K562 (cell line): ENCODE measurements around the gene ACTR8. TPM values are rescaled to one million over a fixed set of nuclear protein-coding genes. Genes with fewer than 3 reads are reported as not detected.

Experiments
- CBX2 ChIP-seq: fragments of 200-600 bp; sonication (generic); IDR thresholded peaks from one replicate; pipeline ENCODE4 v1.6.1; 2012; ENCODE audit warnings: mild to moderate bottlenecking, low read length, inconsistent platforms; ENCODE audit not compliant: insufficient read depth, poor library complexity, severe bottlenecking
- NCOA2 ChIP-seq, 2 experiments: fragments of 450-650 bp; IDR thresholded peaks; 2 replicates each; pipeline ENCODE4 v1.6.1; 2018; ENCODE audit warnings: mild to moderate bottlenecking in 2 of 2, moderate library complexity in 1 of 2; ENCODE audit not compliant: partially characterized antibody in 2 of 2
- NCOA6 ChIP-seq: fragments of 450-650 bp; IDR thresholded peaks from 2 replicates; pipeline ENCODE4 v1.6.1; 2017; ENCODE audit warnings: mild to moderate bottlenecking
- NFE2 ChIP-seq: IDR thresholded peaks from 2 replicates; pipeline ENCODE4 v1.6.1; 2014; ENCODE audit warnings: antibody characterized with exemption, low read depth
- PRMT5 ChIP-seq: sonication (generic); formaldehyde crosslinking; IDR thresholded peaks from 2 replicates; pipeline ENCODE4 v1.5.0; 2020; ENCODE audit warnings: missing genetic modification reagents
- SMC3 ChIP-seq: conservative IDR thresholded peaks from 2 replicates; pipeline ENCODE4 v1.6.1; 2011; ENCODE audit warnings: low read depth, low read length, improper control_type of control experiment; ENCODE audit not compliant: insufficient read depth
- SREBF1 ChIP-seq: fragments of 150-350 bp; IDR thresholded peaks from 2 replicates; pipeline ENCODE4 v1.6.1; 2014; ENCODE audit warnings: antibody characterized with exemption, low read depth, low read length, borderline replicate concordance
- SRSF3 ChIP-seq: fragments of 200-400 bp; formaldehyde crosslinking; IDR thresholded peaks from 2 replicates; pipeline ENCODE4 v1.6.1; 2016; ENCODE audit warnings: mild to moderate bottlenecking, low read length, moderate library complexity; ENCODE audit not compliant: insufficient read depth
- ZKSCAN8 ChIP-seq: fragments of 200-800 bp; sonication (Bioruptor generic); IDR thresholded peaks from 2 replicates; pipeline ENCODE4 v1.6.1; 2016; ENCODE audit warnings: missing genetic modification characterization, missing compliant biosample characterization
- ZNF696 ChIP-seq: fragments of 250-450 bp; sonication (Bioruptor Pico); conservative IDR thresholded peaks from 2 replicates; pipeline ENCODE4 v1.4.0; 2020; ENCODE audit warnings: mild to moderate bottlenecking, moderate library complexity
- polyA plus RNA-seq, 8 experiments: library from polyadenylated mRNA; depleted of rRNA in 4 of 8; stranded (reverse) in 5 of 8; unstranded in 3 of 8; fragments of >200 nt; fragmentation: Nextera tagmentation in 2 of 8; fragmentation: Illumina TruSeq in 1 of 8; extraction: Ambion mirVana in 2 of 8; extraction: Trizol in 1 of 8; gene quantifications; 2 replicates each; pipeline versions ENCODE4 v1.2.1 to v1.2.3, GENCODE V29; 2011 to 2014; ENCODE audit warnings: inconsistent platforms in 1 of 8, missing spikeins in 1 of 8
- total RNA-seq, 7 experiments: library from RNA; depleted of rRNA in 6 of 7; stranded (reverse); fragments of >200 nt in 6 of 7; fragmentation: Illumina TruSeq in 2 of 7; extraction: Trizol in 2 of 7; gene quantifications; 2 replicates each; pipeline versions ENCODE4 v1.2.1 to v1.2.3, GENCODE V29; 2011 to 2021; ENCODE audit warnings: low replicate concordance in 1 of 7
- TF ChIP-seq, protein P1 (sequence below), 2 experiments: fragments of 450-650 bp; IDR thresholded peaks; 2 replicates each; pipeline ENCODE4 v1.6.1; 2018; ENCODE audit warnings: mild to moderate bottlenecking in 2 of 2, low read depth in 1 of 2; ENCODE audit not compliant: partially characterized antibody in 2 of 2
- TF ChIP-seq, protein P2 (sequence below): fragments of 250-450 bp; sonication (Bioruptor Pico); IDR thresholded peaks from 2 replicates; pipeline ENCODE4 v1.5.0; 2022; ENCODE audit warnings: mild to moderate bottlenecking
- TF ChIP-seq, protein P3 (sequence below), 2 experiments: IDR thresholded peaks; 2 replicates each; pipeline ENCODE4 v1.6.1; 2012; ENCODE audit warnings: improper control_type of control experiment in 2 of 2, low read depth in 2 of 2, low read length in 2 of 2, borderline replicate concordance in 1 of 2
- TF ChIP-seq, protein P4 (sequence below): IDR thresholded peaks from 2 replicates; pipeline ENCODE4 v1.6.1; 2016; ENCODE audit warnings: missing genetic modification characterization, missing compliant biosample characterization

ACTR8 gene
- total and polyA plus RNA-seq, 9 of the 15 experiments (the other 6 are each of a cell fraction or from before 2014, with no cell fraction given): 4.8 to 24.2 (median 17.5) TPM

DNA sequence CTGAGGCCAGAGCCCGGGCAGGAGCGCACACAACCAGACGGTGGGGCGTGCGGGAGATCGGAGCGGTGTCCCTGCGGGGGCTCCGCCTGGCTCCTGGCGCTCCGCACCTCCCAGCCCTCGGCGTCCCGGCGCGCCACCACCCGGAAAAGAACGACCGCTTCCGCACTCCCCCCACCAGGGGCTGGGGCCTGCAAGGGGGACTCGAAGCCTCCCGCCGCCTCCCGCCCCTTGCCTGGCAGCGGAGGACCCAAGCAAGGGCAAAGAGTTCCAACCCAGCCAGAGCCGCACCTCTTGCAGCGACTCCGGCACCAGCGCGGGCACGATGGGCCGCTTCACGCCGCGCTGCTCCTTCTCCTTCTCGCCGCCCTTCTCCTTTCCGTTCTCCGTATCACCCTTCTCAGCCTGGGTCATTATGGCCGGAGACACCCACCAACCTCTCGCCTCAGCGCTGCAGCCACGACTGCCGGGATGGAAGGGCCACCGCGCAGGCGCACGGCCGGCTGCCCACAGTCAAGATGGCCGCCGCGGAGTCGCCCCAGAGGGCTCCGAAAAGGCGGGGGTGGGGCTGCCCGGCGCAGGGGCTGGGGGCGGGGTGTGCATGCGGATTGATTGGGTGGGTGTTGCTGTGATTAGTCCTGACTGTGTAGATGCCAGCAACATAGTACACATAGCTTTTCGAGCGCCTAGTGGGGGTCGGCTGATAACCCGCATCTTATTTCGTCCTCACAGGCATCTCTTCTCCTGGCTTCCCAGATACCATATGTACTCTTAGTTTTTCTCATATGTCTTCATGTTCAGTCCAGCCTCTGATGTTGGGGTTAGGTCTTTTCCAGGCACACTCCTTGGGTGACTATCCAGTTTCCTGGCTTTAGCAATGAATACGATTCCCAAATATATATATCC, at the start of gene ACTR8 (continued):
- TF ChIP-seq, protein P1, sequence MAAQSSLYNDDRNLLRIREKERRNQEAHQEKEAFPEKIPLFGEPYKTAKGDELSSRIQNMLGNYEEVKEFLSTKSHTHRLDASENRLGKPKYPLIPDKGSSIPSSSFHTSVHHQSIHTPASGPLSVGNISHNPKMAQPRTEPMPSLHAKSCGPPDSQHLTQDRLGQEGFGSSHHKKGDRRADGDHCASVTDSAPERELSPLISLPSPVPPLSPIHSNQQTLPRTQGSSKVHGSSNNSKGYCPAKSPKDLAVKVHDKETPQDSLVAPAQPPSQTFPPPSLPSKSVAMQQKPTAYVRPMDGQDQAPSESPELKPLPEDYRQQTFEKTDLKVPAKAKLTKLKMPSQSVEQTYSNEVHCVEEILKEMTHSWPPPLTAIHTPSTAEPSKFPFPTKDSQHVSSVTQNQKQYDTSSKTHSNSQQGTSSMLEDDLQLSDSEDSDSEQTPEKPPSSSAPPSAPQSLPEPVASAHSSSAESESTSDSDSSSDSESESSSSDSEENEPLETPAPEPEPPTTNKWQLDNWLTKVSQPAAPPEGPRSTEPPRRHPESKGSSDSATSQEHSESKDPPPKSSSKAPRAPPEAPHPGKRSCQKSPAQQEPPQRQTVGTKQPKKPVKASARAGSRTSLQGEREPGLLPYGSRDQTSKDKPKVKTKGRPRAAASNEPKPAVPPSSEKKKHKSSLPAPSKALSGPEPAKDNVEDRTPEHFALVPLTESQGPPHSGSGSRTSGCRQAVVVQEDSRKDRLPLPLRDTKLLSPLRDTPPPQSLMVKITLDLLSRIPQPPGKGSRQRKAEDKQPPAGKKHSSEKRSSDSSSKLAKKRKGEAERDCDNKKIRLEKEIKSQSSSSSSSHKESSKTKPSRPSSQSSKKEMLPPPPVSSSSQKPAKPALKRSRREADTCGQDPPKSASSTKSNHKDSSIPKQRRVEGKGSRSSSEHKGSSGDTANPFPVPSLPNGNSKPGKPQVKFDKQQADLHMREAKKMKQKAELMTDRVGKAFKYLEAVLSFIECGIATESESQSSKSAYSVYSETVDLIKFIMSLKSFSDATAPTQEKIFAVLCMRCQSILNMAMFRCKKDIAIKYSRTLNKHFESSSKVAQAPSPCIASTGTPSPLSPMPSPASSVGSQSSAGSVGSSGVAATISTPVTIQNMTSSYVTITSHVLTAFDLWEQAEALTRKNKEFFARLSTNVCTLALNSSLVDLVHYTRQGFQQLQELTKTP (IDR thresholded peaks at IDR 0.05; ENCODE audit: low read depth in 1 of 2, partially characterized antibody in 2 of 2): peak in 1 of 2 experiments; percentile 27
- TF ChIP-seq, protein P2, sequence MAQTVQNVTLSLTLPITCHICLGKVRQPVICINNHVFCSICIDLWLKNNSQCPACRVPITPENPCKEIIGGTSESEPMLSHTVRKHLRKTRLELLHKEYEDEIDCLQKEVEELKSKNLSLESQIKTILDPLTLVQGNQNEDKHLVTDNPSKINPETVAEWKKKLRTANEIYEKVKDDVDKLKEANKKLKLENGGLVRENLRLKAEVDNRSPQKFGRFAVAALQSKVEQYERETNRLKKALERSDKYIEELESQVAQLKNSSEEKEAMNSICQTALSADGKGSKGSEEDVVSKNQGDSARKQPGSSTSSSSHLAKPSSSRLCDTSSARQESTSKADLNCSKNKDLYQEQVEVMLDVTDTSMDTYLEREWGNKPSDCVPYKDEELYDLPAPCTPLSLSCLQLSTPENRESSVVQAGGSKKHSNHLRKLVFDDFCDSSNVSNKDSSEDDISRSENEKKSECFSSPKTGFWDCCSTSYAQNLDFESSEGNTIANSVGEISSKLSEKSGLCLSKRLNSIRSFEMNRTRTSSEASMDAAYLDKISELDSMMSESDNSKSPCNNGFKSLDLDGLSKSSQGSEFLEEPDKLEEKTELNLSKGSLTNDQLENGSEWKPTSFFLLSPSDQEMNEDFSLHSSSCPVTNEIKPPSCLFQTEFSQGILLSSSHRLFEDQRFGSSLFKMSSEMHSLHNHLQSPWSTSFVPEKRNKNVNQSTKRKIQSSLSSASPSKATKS (CRISPR knock-in tag): no peak
- TF ChIP-seq CBX2 (no peak), NCOA2 (IDR thresholded peaks at IDR 0.05; ENCODE audit: partially characterized antibody in 2 of 2) (no peak), SMC3 (no peak), PRMT5 (no peak), SREBF1 (no peak), NCOA6 (no peak), NFE2 (no peak), SRSF3 (no peak), ZNF696 (CRISPR knock-in tag) (no peak), ZKSCAN8 (no peak)
- TF ChIP-seq, protein P3, sequence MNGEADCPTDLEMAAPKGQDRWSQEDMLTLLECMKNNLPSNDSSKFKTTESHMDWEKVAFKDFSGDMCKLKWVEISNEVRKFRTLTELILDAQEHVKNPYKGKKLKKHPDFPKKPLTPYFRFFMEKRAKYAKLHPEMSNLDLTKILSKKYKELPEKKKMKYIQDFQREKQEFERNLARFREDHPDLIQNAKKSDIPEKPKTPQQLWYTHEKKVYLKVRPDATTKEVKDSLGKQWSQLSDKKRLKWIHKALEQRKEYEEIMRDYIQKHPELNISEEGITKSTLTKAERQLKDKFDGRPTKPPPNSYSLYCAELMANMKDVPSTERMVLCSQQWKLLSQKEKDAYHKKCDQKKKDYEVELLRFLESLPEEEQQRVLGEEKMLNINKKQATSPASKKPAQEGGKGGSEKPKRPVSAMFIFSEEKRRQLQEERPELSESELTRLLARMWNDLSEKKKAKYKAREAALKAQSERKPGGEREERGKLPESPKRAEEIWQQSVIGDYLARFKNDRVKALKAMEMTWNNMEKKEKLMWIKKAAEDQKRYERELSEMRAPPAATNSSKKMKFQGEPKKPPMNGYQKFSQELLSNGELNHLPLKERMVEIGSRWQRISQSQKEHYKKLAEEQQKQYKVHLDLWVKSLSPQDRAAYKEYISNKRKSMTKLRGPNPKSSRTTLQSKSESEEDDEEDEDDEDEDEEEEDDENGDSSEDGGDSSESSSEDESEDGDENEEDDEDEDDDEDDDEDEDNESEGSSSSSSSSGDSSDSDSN (IDR thresholded peaks at IDR 0.05; ENCODE audit: borderline replicate concordance in 1 of 2, low read depth in 2 of 2, low read length in 2 of 2): no peak
- TF ChIP-seq, protein P4, sequence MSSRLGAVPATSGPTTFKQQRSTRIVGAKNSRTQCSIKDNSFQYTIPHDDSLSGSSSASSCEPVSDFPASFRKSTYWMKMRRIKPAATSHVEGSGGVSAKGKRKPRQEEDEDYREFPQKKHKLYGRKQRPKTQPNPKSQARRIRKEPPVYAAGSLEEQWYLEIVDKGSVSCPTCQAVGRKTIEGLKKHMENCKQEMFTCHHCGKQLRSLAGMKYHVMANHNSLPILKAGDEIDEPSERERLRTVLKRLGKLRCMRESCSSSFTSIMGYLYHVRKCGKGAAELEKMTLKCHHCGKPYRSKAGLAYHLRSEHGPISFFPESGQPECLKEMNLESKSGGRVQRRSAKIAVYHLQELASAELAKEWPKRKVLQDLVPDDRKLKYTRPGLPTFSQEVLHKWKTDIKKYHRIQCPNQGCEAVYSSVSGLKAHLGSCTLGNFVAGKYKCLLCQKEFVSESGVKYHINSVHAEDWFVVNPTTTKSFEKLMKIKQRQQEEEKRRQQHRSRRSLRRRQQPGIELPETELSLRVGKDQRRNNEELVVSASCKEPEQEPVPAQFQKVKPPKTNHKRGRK (tag): no peak
